ENCODE data around the gene MGAT5. TPM values are rescaled to one million over a fixed set of nuclear protein-coding genes. Genes with fewer than 3 reads are reported as not detected.

Gene MGAT5
- total RNA-seq, 1 donor from 2014 or later, result 32.5 TPM

DNA sequence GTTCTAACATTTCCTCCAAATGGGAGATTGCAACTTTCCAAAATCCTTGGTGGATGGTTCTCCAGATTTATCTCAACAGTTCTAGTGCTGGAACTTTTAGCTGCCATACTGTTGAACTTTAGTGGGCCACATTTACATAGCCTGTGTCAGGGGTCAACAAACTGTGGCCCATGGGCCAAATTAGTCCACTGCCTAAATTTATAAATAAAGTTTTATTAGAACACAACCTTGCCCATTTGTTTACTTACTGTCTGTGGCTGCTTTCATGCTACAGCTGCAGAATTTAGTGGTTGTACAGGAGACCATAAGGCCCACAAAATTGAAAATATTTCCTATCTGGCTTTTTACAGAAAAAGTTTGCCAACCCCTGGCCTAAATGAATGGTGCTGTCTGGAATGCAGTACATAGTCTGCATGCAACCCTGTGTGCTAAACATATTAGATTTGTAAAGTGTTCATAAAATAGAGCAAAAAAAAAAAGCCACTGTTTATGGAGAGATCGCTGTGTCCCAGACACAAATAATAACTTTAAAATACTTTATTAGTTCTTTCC, 30.3 kb downstream of the MGAT5 start:
- Histone ChIP-seq H3K36me3 (ENCODE audit: control insufficient read depth, insufficient read depth, low read length) (no peaks in the 10 kb centered on the region), H3K4me3 (ENCODE audit: low read depth, low read length) (no peak overlapping the region), H3K27me3 (ENCODE audit: control insufficient read depth, insufficient read depth, low read length) (no peaks in the 10 kb centered on the region)
- DNase-seq (ENCODE audit: low read depth), result no peak
- TF ChIP-seq, protein P1, sequence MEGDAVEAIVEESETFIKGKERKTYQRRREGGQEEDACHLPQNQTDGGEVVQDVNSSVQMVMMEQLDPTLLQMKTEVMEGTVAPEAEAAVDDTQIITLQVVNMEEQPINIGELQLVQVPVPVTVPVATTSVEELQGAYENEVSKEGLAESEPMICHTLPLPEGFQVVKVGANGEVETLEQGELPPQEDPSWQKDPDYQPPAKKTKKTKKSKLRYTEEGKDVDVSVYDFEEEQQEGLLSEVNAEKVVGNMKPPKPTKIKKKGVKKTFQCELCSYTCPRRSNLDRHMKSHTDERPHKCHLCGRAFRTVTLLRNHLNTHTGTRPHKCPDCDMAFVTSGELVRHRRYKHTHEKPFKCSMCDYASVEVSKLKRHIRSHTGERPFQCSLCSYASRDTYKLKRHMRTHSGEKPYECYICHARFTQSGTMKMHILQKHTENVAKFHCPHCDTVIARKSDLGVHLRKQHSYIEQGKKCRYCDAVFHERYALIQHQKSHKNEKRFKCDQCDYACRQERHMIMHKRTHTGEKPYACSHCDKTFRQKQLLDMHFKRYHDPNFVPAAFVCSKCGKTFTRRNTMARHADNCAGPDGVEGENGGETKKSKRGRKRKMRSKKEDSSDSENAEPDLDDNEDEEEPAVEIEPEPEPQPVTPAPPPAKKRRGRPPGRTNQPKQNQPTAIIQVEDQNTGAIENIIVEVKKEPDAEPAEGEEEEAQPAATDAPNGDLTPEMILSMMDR (IDR thresholded peaks at IDR 0.05; ENCODE audit: insufficient read depth, low read length, poor library complexity, severe bottlenecking), result no peak

DNA sequence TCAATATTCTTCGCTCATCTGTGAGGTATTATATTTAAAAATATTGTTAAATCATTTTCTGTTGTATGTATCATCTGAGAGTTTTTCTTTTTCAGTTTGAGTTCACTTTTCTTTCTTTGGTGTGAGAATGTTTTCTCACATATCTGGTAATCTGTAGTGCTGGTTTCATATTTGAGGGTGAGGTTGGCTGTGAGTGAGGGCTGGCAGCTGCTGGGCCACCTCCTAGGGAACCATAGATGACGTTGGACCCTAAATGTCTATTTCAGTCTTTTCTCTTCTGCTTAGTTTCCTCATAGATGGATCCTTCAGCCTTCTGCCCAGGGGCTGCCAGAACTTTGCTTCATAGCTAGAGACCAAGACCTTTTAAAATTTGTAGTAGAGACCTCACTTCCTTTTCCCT, 33.5 kb downstream of the MGAT5 start:
- TF ChIP-seq, protein P1 (IDR thresholded peaks at IDR 0.05; ENCODE audit: insufficient read depth, low read length, poor library complexity, severe bottlenecking), result no peak
- H3K27me3 ChIP-seq (ENCODE audit: control insufficient read depth, insufficient read depth, low read length), result no peaks in the 10 kb centered on the region
- no peak overlapping the region for H3K4me3 ChIP-seq (ENCODE audit: low read depth, low read length)
- no peaks in the 10 kb centered on the region for H3K36me3 ChIP-seq (ENCODE audit: control insufficient read depth, insufficient read depth, low read length)
- no peak for DNase-seq (ENCODE audit: low read depth)

DNA sequence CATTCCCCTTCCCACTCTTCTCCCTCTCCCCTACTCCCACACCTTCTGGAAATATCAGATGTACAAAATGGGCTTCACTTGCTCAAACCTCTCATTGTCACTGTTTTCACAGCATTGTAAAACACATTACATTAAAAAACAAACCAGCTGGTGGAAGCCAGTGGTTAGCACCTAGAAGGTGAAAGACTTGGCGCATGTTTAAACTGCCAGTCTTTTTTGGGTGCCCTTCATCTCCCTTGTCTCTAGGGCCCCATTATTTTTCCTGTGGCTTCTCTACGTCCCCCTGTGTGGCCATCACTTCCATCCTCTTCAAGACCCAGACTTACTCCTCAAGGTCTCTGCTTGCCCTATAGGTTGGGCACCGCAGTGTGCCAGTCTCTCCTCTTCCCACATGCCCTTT, 34.9 kb downstream of the MGAT5 start:
- H3K36me3 ChIP-seq (ENCODE audit: control insufficient read depth, insufficient read depth, low read length), result no peaks in the 10 kb centered on the region
- H3K27me3 ChIP-seq (ENCODE audit: control insufficient read depth, insufficient read depth, low read length), result no peaks in the 10 kb centered on the region
- no peak for DNase-seq (ENCODE audit: low read depth)
- TF ChIP-seq, protein P1 (IDR thresholded peaks at IDR 0.05; ENCODE audit: insufficient read depth, low read length, poor library complexity, severe bottlenecking), result no peak
- H3K4me3 ChIP-seq (ENCODE audit: low read depth, low read length), result no peak overlapping the region

DNA sequence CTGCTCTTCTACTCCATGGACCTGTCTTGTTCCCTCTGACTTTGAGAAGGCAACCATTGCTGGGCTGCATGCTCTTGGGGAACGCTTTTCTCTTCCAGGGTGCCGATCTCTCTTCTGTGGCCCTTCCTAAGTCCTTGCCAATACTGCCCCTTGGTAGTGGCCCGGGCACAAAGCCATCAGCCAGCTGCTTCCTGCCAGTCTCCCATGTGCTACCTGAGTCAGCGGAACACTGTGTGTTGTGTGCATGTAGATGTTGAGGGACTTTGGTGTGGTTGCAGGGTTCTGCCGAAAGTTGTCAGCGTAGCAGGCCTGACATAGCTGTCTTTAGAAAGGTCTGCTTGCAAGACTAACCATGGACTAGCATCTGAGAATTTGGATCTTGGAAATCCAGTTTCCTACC, 35.4 kb downstream of the MGAT5 start:
- TF ChIP-seq, protein P1 (IDR thresholded peaks at IDR 0.05; ENCODE audit: insufficient read depth, low read length, poor library complexity, severe bottlenecking), result no peak
- Histone ChIP-seq H3K4me3 (ENCODE audit: low read depth, low read length) (no peak overlapping the region), H3K27me3 (ENCODE audit: control insufficient read depth, insufficient read depth, low read length) (no peaks in the 10 kb centered on the region), H3K36me3 (ENCODE audit: control insufficient read depth, insufficient read depth, low read length) (no peaks in the 10 kb centered on the region)
- DNase-seq (ENCODE audit: low read depth), result no peak

DNA sequence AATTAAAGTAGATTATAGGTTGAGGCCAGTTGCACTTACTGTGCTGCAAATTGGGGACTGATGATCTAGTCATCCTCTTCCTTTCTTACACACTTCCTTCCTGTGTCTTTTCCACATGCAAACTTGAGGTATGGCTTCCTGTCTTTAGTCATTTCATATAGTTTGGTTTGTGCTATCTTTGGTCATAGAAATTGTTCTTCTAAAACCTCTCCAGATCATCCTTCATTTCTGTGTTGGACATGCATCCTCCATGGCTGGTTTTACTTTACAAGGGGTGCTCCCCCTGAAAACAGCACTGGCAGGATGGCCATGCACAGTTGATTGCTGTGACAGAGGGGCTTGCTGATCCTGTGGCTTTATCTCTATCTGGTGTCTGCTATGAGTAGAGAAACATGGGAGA, 36.5 kb downstream of the MGAT5 start:
- DNase-seq (ENCODE audit: low read depth), result no peak
- TF ChIP-seq, protein P1 (IDR thresholded peaks at IDR 0.05; ENCODE audit: insufficient read depth, low read length, poor library complexity, severe bottlenecking), result no peak
- Histone ChIP-seq H3K27me3 (ENCODE audit: control insufficient read depth, insufficient read depth, low read length) (no peaks in the 10 kb centered on the region), H3K36me3 (ENCODE audit: control insufficient read depth, insufficient read depth, low read length) (no peaks in the 10 kb centered on the region), H3K4me3 (ENCODE audit: low read depth, low read length) (no peak overlapping the region)

DNA sequence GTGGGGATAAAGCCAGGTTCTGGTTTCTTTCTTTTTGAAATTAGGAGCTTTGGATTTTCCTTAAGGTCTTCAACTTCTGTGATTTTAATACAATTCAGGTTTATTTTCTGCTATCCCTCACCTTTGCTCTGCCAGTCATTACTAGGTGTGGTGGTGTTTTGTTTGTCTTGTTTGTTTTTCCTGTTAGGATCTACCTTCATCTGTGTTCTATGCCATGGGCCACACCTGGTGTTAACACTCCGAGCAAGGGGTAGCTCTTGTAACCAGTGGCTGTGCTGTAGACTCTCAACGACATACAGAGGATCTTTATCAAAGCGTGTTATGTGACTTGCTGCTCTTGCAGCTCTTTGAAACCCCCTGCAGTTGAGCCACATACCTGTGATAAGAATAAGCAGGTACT, 38.6 kb downstream of the MGAT5 start:
- TF ChIP-seq, protein P1 (IDR thresholded peaks at IDR 0.05; ENCODE audit: insufficient read depth, low read length, poor library complexity, severe bottlenecking), result no peak
- Histone ChIP-seq H3K27me3 (ENCODE audit: control insufficient read depth, insufficient read depth, low read length) (no peaks in the 10 kb centered on the region), H3K4me3 (ENCODE audit: low read depth, low read length) (no peak overlapping the region), H3K36me3 (ENCODE audit: control insufficient read depth, insufficient read depth, low read length) (no peaks in the 10 kb centered on the region)
- DNase-seq (ENCODE audit: low read depth), result no peak

Data from kidney epithelial cell (primary cell).